Hematopoietic multipotent progenitor cell treated with erythropoietin and hydrocortisone succinate and interleukin-3 and kit ligand, for 8 days (in vitro differentiated cells): ENCODE data around the gene TUBA8.
A peak's percentile ranks its signal among the peaks of the same experiment; 100 is the strongest.
"Not testable (repeated sequence)": the region's sequence is repeated elsewhere in the genome, so short reads cannot be mapped to it uniquely, and the experiment has no call there.

Experiments used
- DNase-seq: peaks from one replicate; pipeline ENCODE4 v3.0.0-alpha.2; 2015

The TUBA8 gene

GRCh38 chr22:18077639-18078328, 32.8 kb upstream of the TUBA8 start, which contains the start of gene PEX26:
Gene PEX26 (plus strand): TSS chr22:18077990. CDS start chr22:18078377, 387 bp downstream.
- DNase-seq, result peak; percentile 96

DNA sequence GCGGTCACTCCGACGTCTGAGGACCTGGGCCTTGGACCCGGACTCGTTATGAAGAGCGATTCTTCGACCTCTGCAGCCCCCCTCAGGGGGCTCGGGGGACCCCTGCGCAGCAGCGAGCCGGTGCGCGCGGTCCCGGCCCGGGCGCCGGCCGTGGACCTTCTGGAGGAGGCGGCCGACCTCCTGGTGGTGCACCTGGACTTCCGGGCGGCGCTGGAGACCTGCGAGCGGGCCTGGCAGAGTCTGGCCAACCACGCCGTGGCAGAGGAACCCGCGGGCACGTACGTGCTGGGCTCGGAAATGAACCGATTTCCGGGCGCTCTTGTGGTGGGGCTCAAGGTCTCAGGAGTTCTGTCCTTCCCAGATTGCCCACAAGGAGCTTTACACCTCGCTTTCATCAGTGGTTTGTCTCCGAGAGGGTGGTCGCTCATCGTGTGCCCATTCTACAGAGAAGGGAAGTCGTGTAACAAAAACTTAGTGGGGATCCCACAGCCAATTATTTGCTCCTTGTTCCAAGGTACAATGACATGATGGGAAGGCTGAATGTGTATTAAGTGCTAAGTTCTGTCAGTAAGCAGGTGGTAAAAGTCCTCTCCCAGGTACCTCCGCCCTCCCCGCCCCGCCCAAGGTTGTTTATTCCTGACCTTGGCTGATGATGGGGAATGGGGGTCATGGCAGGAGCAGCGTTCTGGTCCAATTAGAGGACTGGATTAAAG, 32.1 kb upstream of the TUBA8 start:
- DNase-seq, result peak; percentile 59

GRCh38 chr22:18079706-18080233, 30.8 kb upstream of the TUBA8 start:
- DNase-seq, result no peak

DNA sequence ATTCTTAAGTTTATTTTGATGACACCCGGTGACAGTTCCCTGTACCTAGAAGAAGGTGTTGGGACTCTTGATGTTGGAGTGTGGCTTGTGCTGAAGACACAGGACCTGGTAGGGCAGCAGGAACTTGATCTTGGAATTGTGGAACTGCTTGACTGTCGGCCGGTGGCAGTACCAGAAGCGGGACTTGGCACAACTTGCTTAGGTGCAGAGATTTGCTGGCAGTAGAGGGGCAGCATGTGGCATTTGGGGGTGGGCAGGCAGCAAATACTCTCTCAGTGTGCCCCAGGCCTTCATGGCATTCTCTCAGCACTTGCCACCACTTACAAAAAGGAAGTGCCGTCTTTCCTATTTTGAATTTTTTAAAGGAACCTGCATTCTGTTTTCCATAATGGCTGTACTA, 29.2 kb upstream of the TUBA8 start:
- DNase-seq, result no peak

DNA sequence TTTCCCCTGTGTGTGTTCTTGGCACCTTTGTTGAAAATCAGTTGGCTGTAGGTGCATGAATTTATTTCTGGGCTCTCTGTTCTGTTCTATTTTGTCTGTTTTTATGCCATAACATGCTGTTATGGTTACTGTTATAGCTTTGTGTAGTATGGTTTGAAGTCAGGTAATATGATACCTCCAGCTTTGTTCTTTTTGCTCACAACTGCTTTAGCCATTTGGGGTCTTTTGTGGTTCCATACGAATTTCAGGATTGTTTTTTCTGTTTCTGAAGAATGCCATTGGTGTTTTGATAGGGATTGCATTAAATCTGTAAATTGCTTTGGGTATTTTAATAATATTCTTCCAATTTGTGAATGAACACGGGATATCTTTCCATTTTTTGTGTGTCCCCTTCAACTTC, 28.1 kb upstream of the TUBA8 start:
- no peak for DNase-seq

DNA sequence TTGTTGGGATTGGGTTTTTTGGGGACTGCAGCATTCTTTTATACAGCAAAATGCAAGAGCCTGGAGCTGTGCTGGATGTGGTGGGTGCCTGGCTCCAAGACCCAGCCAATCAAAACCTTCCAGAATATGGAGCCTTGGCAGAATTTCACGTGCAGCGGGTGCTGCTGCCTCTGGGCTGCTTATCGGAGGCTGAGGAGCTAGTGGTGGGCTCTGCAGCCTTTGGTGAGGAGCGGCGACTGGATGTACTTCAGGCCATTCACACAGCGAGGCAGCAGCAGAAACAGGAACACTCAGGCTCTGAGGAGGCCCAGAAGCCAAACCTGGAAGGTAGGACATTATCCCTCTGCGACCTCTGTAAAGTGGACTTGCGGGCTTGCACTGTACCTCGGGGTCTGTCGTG, 27.2 kb upstream of the TUBA8 start:
- DNase-seq, result no peak

DNA sequence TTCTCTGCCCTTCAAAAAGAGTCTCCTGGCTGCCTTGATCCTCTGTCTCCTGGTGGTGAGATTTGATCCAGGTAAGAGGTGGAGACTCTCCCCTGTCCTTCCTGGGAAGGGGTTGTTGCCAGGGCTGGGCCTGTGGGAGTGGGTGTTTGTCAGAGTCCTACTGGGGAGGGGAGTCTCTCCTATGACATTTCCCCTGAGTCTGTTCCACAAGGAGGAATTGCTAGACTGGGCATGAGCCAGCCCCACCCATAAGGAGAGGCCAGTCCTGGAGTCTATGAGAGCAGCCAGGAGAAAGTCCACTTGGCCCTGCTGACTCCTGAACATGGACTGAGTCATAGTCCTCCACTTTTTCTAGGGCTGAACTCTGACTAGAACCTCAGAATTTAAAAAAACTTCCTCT, 25.4 kb upstream of the TUBA8 start:
- DNase-seq, result no peak

DNA sequence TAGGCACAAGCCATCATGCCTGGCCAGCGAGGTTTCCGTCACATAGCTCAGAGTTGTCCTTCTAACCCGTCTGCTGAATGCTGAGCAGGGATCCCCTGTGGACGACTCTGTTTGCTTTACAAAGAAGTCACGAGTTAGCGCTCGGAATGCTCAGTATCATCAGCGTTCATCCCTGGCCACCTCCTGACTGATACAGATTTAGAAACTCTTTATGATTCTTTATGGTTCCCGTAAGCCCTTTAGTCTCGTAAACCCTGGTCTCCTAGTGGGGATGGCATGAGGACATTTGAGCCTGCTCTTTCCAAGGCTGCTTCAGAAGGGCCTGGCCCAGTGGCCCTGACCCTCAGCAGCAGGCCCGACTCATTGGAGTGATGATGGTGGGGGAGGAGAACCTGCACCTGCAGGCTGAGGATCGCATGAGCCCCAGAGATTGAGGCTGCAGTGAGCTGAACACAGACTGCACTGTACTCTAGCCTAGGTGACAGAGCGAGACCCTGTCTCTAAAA, 23.2 kb upstream of the TUBA8 start:
- no peak for DNase-seq

GRCh38 chr22:18088825-18089568, 21.6 kb upstream of the TUBA8 start:
- no peak for DNase-seq

DNA sequence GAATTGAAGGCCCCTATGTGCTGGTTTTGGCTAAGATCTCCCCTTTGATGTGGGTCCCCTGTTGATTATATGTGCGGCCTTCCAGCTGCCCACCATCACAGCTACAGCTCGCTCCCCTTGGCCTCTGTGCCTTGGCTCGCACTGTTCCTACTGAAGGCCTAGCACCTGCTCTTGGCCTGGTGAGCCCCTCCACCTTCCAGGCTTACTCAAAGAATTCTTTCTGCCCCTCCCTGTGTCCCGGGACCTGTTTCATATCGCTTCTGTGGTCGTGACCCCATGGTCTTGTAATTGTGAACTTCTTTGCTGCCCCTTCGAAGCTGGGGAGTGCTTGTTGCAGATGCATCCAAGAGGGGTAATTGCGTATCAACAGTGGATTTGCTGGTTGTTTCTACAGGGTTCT, 20.3 kb upstream of the TUBA8 start:
- DNase-seq, result no peak

DNA sequence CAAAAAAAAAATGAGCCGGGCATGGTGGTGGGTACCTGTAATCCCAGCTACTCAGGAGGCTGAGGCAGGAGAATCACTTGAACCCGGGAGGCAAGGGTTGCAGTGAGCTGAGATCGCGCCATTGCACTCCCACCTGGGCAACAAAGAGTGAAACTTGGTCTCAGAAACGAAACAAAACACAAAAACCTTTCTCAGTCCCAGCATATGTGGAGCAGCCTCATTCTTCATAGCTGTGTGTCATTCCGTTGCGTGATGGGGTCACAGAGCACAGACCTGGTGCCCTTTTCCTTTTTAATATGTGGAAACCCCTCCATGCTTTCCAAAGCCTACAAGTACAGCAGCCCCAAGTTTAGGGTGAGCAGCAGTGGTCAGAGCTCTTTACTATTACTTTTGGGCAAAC, 19.1 kb upstream of the TUBA8 start:
- no peak for DNase-seq

DNA sequence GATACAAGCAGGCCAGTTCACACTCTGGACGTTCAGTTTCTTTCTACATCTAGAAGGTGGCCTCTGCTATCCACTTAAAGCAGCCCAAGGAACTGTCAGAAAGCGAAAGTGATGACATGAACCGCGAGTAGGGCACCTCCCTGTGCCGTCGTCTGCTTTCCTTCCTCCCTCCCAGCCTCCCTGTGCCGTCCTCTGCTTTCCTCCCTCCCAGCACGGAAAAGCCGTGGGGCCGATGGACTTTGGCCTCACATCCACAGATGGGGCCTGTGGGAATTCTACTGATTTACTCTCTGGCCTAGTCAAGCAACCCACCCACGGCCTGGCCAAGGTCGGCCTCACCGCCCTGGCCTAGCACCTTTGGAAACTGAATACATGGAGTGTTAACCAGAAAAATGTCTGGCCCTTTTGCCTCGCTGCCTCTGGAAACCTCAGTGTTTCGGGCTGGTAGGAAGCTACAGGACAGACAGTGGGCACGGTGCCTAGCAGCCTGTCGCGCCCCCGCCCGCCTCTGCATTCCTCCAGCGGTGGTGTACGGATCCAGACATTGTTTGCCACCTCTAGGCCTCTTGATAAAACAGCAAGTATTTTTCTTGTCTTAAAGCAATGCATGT, 18.6 kb upstream of the TUBA8 start:
- peak; percentile 36 for DNase-seq

DNA sequence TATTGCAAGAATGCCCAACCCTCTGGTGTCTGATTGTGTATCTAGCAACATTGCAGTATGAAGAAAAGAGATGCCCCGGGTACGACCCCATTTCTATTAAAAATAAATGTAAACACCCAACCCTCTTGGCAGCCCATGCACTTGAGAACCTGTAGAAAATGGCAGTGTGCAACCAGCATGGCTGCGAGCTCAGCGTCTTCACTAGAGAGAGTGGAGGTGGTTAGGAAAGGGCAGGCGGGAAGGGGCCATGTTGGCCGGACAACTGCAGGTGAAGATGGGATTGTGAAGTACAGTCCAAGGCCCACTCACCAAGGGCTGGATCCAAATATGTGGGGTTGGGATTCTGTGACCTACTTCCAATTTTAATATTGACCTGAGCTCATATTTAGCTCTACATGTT, 16.9 kb upstream of the TUBA8 start:
- DNase-seq, result no peak

DNA sequence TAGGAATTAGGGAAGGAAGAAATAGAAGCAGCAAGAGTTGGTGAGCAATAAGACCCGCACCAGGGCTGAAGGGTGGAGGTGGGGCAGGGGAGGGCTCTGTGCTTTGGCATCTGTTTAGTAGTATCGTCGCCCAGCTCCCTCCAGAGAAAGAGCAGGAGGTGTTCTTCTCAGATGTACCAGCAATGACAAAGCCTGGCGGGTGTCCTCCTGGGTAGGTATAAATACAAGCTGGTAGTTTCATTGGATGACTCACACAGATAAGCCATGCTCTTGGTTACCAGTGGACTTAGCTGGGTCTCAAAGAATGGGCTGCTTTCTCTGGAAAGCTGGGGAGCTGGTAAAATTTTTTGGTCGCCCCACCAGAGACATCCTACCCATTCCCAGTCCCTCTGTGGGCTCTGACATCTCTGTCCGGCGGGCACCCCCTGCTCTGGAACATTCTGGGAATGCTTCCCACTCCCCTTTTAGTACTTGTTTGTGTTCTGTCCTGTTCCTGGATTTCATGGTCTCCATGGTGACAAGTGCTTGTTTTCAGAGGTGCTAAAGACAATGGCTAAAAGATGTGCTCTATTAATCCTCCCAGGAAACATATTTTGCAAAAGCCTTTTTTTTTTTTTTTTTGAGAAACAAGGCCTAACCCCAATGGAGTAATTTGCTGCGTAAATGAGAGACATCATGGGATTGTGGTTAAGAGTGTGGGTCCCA, 15.4 kb upstream of the TUBA8 start:
- no peak for DNase-seq

GRCh38 chr22:18096823-18097222, 13.8 kb upstream of the TUBA8 start:
- no peak for DNase-seq

DNA sequence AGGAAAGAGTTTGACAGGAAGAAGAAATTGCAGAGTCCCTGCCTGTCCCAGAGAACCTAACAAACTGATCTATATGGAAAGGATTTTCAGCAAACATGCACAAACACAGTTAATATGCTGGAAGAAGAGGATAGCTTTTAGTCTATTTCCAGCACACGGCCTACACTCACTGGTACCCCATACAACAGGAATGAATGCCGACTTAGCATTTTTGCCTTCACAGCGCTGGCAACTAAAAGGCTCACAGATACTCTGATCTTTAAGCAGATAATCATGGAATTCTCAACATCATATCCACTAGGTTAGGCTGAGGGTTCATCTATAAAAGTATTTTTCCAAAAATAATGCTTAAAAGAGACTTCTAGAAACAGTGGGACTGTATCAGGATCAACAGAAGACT, 9.8 kb upstream of the TUBA8 start:
- DNase-seq, result no peak

- no peak for DNase-seq
These were observed 9.1 kb upstream of the TUBA8 start for GRCh38 chr22:18101536-18101935.

DNA sequence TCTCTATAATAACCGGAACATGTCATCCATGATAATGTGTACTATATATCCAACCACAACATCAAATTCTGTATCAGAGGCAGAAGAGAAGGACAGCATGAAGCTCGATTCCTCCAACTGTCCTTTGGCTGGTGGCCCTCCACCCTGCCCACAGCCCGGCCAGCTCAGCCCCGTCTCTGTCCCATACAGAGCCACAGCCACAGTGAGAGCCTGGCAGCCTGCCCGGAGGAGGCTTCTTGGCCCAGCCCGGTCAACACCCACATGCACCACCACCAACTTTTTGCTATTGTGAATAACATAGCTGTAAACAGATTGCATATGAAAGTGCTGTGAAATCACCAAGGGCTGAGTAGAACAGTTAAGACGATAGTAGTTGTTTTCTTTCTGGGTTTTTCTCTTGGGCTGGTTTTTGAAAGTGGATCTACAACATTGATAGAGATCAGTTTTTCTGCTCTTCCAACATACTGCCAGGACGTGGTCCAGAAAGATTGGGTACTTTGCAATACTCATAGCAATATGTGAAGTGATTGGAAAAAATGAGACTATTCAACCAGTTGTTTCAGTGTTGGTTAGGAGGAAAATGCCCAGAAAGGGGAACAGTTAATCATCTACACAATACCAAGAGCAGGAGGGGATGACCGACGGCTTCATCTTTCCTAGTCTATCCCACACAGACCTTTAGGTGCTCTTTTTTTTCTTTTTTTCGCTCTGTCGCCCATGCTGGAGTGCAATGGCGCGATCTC, 6.9 kb upstream of the TUBA8 start:
- DNase-seq, result peak; percentile 36

GRCh38 chr22:18104566-18104965, 6.0 kb upstream of the TUBA8 start:
- DNase-seq, result no peak

DNA sequence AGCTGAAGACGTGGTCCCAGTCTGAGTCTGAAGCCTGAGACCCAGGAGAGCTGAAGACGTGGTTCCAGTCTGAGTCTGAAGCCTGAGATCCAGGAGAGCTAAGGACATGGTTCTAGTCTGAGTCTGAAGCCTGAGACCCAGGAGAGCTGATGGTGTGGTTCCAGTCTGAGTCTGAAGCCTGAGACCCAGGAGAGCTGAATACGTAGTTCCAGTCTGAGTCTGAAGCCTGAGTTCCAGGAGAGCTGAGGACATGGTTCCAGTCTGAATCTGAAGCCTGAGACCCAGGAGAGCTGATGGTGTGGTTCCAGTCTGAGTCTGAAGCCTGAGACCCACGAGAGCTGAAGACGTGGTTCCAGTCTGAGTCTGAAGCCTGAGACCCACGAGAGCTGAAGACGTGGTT, 4.6 kb upstream of the TUBA8 start:
- DNase-seq, result not testable (repeated sequence)

- peak; percentile 74 for DNase-seq
These were observed 3.9 kb upstream of the TUBA8 start for GRCh38 chr22:18106550-18107341.
